C4-2B (cell line): ENCODE measurements around the gene TSPAN15.

ENCODE experiments used
- CTCF ChIP-seq: fragments of 450-650 bp; conservative IDR thresholded peaks from 2 replicates; pipeline ENCODE4 v1.5.1; 2017; ENCODE audit warnings: mild to moderate bottlenecking
- ZFX ChIP-seq: fragments of 450-650 bp; IDR thresholded peaks from 2 replicates; pipeline ENCODE4 v1.6.1; 2017

GRCh38 chr10:69425041-69425440, 26.2 kb upstream of the TSPAN15 start:
- TF ChIP-seq CTCF (no peak), ZFX (no peak)
